HCT116 (cell line): Measurements from ENCODE around the gene SLC10A6. TPM values are rescaled to one million over a fixed set of nuclear protein-coding genes. Genes with fewer than 3 reads are reported as not detected.

Source experiments
- ATAC-seq: fragments of 200-7000 bp; cut with Tn5 transposase; 2 replicates; pipeline ENCODE4 v1.9.1; 2020; ENCODE audit warnings: mild to moderate bottlenecking, moderate library complexity
- BruUV-seq: library from RNA; stranded (reverse); fragments of 400-500 nt; replicated peaks from 2 replicates; lab custom pipeline; 2021; lab: Mats Ljungman, UMichigan
- CTCF ChIA-PET: fragments of 300-600 bp; sonication (Branson Sonifier 250); formaldehyde crosslinking; loops from one replicate; lab custom pipeline; 2021; ENCODE audit warnings: antibody characterized with exemption; lab: Charles Lee
- POLR2A ChIA-PET: fragments of 300-600, 350-600 bp; sonication (Branson Sonifier 250); formaldehyde crosslinking; loops from one replicate; lab custom pipeline; 2021; ENCODE audit warnings: antibody characterized with exemption; lab: Charles Lee
- RAD21 ChIA-PET, 2 experiments: fragments of 300-600 bp; sonication (Branson Sonifier 250); formaldehyde crosslinking; loops; one replicate each; lab custom pipeline; 2023; ENCODE audit warnings: low total read pairs in 2 of 2; ENCODE audit not compliant: uncharacterized antibody in 2 of 2, unreplicated experiment in 2 of 2, low non-redundant PET in 1 of 2; lab: Charles Lee
- DNase-seq: peaks from one replicate; pipeline ENCODE4 v3.0.0-alpha.2; 2010; ENCODE audit warnings: low read depth, low spot score
- H2AFZ ChIP-seq: fragments of 200-600 bp; shearing (Covaris generic), sonication (generic); 2 replicates; pipeline ENCODE4 v1.6.1; 2017; ENCODE audit warnings: low read depth, mixed run types, mixed read lengths, antibody characterized with exemption, low read length; ENCODE audit not compliant: poor library complexity, severe bottlenecking
- H3K27ac ChIP-seq: 2 replicates; pipeline ENCODE4 v1.5.1; 2012; ENCODE audit warnings: low read depth, low read length
- H3K27me3 ChIP-seq: fragments of 200-600 bp; sonication (generic); 2 replicates; pipeline ENCODE4 v1.6.1; 2016; ENCODE audit warnings: mixed run types, low read length, mixed read lengths; ENCODE audit not compliant: insufficient read depth
- H3K36me3 ChIP-seq, 2 experiments: fragments of 200-500 bp in 1 of 2; fragments of 200-600 bp in 1 of 2; sonication (Bioruptor generic) in 1 of 2; sonication (generic) in 1 of 2; 2 replicates each; pipeline versions ENCODE4 v1.5.1 to v1.6.1; 2014 to 2016; ENCODE audit warnings: low read length in 2 of 2, inconsistent platforms in 1 of 2, mixed read lengths in 1 of 2, mixed run types in 1 of 2; ENCODE audit not compliant: insufficient read depth in 2 of 2, control insufficient read depth in 1 of 2
- H3K4me1 ChIP-seq, 2 experiments: fragments of 200-600 bp in 1 of 2; sonication (generic) in 1 of 2; 2 replicates each; pipeline versions ENCODE4 v1.5.1 to v1.6.1; 2012 to 2017; ENCODE audit warnings: low read length in 2 of 2, inconsistent platforms in 1 of 2, mild to moderate bottlenecking in 1 of 2, mixed read lengths in 1 of 2, mixed run types in 1 of 2, moderate library complexity in 1 of 2; ENCODE audit not compliant: insufficient read depth in 2 of 2, control insufficient read depth in 1 of 2
- H3K4me2 ChIP-seq: fragments of 200-600 bp; sonication (generic); 2 replicates; pipeline ENCODE4 v1.6.1; 2017; ENCODE audit warnings: mixed run types, low read length, mixed read lengths
- H3K4me3 ChIP-seq, 2 experiments: fragments of 200-600 bp in 1 of 2; sonication (generic) in 1 of 2; replicated peaks in 1 of 2; 2 replicates each; pipeline ENCODE4 v1.5.1; 2011 to 2016; ENCODE audit warnings: low read length in 2 of 2, control low read depth in 1 of 2, low read depth in 1 of 2, mild to moderate bottlenecking in 1 of 2, mixed read lengths in 1 of 2, mixed run types in 1 of 2
- H3K79me2 ChIP-seq: fragments of 200-600 bp; sonication (generic); 2 replicates; pipeline ENCODE4 v1.6.1; 2017; ENCODE audit warnings: mild to moderate bottlenecking, mixed run types, low read length, moderate library complexity, mixed read lengths; ENCODE audit not compliant: insufficient read depth
- H3K9ac ChIP-seq: fragments of 200-600 bp; sonication (generic); 2 replicates; pipeline ENCODE4 v1.6.1; 2016; ENCODE audit warnings: low read length, mixed read lengths
- H3K9me2 ChIP-seq: fragments of 200-600 bp; sonication (generic), shearing (Covaris generic); 2 replicates; pipeline ENCODE4 v1.6.1; 2017; ENCODE audit warnings: mixed run types, mild to moderate bottlenecking, moderate library complexity; ENCODE audit not compliant: insufficient read depth
- H3K9me3 ChIP-seq, 2 experiments: fragments of 200-500 bp in 1 of 2; fragments of 200-600 bp in 1 of 2; sonication (Bioruptor generic) in 1 of 2; sonication (generic) in 1 of 2; 2 replicates each; pipeline ENCODE4 v1.6.1; 2014 to 2017; ENCODE audit warnings: low read length in 2 of 2, mixed read lengths in 2 of 2, inconsistent platforms in 1 of 2, low read depth in 1 of 2, mild to moderate bottlenecking in 1 of 2, mixed run types in 1 of 2, moderate library complexity in 1 of 2; ENCODE audit not compliant: control insufficient read depth in 1 of 2, insufficient read depth in 1 of 2
- H4K20me1 ChIP-seq: fragments of 200-600 bp; sonication (generic), shearing (Covaris generic); 2 replicates; pipeline ENCODE4 v1.6.1; 2017; ENCODE audit warnings: mixed run types, mild to moderate bottlenecking, moderate library complexity; ENCODE audit not compliant: insufficient read depth
- CBX3 ChIP-seq: IDR thresholded peaks from 2 replicates; pipeline ENCODE4 v1.6.1; 2012; ENCODE audit warnings: low read depth
- EGR1 ChIP-seq: IDR thresholded peaks from 2 replicates; pipeline ENCODE4 v1.6.1; 2012; ENCODE audit warnings: low read depth
- ELF1 ChIP-seq: IDR thresholded peaks from 2 replicates; pipeline ENCODE4 v1.6.1; 2012; ENCODE audit warnings: low read depth, borderline replicate concordance
- EZH2 ChIP-seq: fragments of 200-600 bp; sonication (generic); IDR thresholded peaks from 2 replicates; pipeline ENCODE4 v1.6.1; 2017; ENCODE audit warnings: antibody characterized with exemption, mixed run types
- EZH2phosphoT487 ChIP-seq: fragments of 200-600 bp; IDR thresholded peaks from 2 replicates; pipeline ENCODE4 v1.6.1; 2018; ENCODE audit warnings: antibody characterized with exemption, borderline replicate concordance
- FOSL1 ChIP-seq: IDR thresholded peaks from 2 replicates; pipeline ENCODE4 v1.6.1; 2012; ENCODE audit warnings: low read depth
- JUND ChIP-seq: IDR thresholded peaks from 2 replicates; pipeline ENCODE4 v1.6.1; 2012
- POLR2A ChIP-seq: IDR thresholded peaks from 2 replicates; pipeline ENCODE4 v1.7.0; 2011; ENCODE audit warnings: borderline replicate concordance; ENCODE audit not compliant: insufficient read depth, insufficient read length; ENCODE audit errors: extremely low read depth
- RAD21 ChIP-seq: IDR thresholded peaks from 2 replicates; pipeline ENCODE4 v1.6.1; 2012; ENCODE audit warnings: low read depth, mild to moderate bottlenecking
- SIN3A ChIP-seq: IDR thresholded peaks from 2 replicates; pipeline ENCODE4 v1.6.1; 2012; ENCODE audit warnings: low read depth
- SP1 ChIP-seq: IDR thresholded peaks from 2 replicates; pipeline ENCODE4 v1.6.1; 2012; ENCODE audit warnings: low read depth
- TCF7L2 ChIP-seq: IDR thresholded peaks from 2 replicates; pipeline ENCODE4 v1.7.0; 2011; ENCODE audit warnings: borderline replicate concordance, inconsistent platforms; ENCODE audit not compliant: insufficient read depth, insufficient read length; ENCODE audit errors: extremely low read depth
- ZNF274 ChIP-seq: fragments of 200-500 bp; sonication (Bioruptor generic); IDR thresholded peaks from 2 replicates; pipeline ENCODE4 v1.6.1; 2014; ENCODE audit warnings: mild to moderate bottlenecking, low read depth, low read length, inconsistent platforms
- intact Hi-C: fragments of 100-400 bp; cut with micrococcal nuclease; formaldehyde crosslinking; loops from 2 replicates; pipeline ENCODE4 v1.10.0; 2022
- total RNA-seq: library from RNA; stranded (reverse); gene quantifications from one replicate; pipeline ENCODE4 v1.2.1, GENCODE V29; 2021; ENCODE audit not compliant: unreplicated experiment
- TF ChIP-seq, protein P1 (sequence below): IDR thresholded peaks from 2 replicates; pipeline ENCODE4 v1.6.1; 2011; ENCODE audit warnings: mild to moderate bottlenecking, low read length, moderate library complexity; ENCODE audit not compliant: insufficient replicate concordance; ENCODE audit errors: extremely low read depth
- TF ChIP-seq, protein P2 (sequence below): IDR thresholded peaks from 2 replicates; pipeline ENCODE4 v1.6.1; 2012
- TF ChIP-seq, protein P3 (sequence below): IDR thresholded peaks from 2 replicates; pipeline ENCODE4 v1.6.1; 2012

SLC10A6 gene
- total RNA-seq, 1 experiment from 2014 or later = not detected

DNA sequence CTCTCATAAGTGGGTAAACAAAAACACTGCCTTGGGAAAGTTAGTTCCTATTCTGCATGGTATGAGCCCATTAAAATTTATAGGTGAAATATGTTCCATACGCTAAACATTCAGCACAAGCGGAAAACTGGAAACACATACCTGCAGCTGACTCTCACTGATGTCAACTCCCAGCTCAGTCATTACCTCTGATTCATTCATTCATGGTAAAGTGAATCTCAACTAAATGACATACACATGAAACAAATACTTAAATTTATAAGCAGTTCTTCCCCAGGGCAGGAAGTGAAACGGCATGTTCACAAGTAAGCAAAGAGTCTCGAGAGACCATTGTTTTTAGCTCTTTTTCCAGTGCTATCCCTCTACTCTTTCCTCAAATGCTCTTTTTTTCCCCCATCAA lies 1.6 kb downstream of the SLC10A6 start (continued):
- TF ChIP-seq RAD21 (no peak), EGR1 (no peak), SIN3A (no peak), POLR2A (no peak)

DNA sequence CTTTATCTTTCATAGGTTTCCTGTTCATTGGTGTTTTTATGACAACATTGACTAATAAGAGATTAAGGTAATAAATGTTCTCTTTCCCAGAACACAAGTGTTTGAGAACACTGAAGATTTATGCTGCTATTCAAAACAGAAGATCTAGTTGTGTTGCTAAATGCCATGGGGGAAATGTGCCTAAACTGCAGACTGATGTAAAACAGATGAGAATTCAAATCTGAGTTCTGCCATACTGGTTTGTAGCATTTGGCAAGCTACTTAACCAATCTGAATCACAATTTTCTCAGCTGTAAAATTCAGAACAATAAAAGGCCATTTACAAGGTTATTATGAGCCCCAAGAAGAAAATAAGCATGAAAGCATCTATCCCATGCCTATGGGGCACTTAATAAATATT lies 2.3 kb downstream of the SLC10A6 start:
- Histone ChIP-seq H3K9me2 (no peaks in the 10 kb centered on the region), H3K9ac (no peak overlapping the region), H3K4me3 (no peak overlapping the region), H3K4me2 (no peak overlapping the region), H3K27ac (no peak overlapping the region)
- CTCF ChIA-PET = no interaction called here
- RAD21 ChIA-PET = no interaction called here
- TF ChIP-seq JUND (no peak), ZNF274 (no peak), SIN3A (no peak), TCF7L2 (no peak), CBX3 (no peak), ELF1 (no peak), SP1 (no peak), EGR1 (no peak), FOSL1 (no peak), EZH2phosphoT487 (no peak), EZH2 (no peak)
- TF ChIP-seq, protein P1, sequence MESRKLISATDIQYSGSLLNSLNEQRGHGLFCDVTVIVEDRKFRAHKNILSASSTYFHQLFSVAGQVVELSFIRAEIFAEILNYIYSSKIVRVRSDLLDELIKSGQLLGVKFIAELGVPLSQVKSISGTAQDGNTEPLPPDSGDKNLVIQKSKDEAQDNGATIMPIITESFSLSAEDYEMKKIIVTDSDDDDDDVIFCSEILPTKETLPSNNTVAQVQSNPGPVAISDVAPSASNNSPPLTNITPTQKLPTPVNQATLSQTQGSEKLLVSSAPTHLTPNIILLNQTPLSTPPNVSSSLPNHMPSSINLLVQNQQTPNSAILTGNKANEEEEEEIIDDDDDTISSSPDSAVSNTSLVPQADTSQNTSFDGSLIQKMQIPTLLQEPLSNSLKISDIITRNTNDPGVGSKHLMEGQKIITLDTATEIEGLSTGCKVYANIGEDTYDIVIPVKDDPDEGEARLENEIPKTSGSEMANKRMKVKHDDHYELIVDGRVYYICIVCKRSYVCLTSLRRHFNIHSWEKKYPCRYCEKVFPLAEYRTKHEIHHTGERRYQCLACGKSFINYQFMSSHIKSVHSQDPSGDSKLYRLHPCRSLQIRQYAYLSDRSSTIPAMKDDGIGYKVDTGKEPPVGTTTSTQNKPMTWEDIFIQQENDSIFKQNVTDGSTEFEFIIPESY = no peak
- TF ChIP-seq, protein P2, sequence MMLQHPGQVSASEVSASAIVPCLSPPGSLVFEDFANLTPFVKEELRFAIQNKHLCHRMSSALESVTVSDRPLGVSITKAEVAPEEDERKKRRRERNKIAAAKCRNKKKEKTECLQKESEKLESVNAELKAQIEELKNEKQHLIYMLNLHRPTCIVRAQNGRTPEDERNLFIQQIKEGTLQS = no peak
- TF ChIP-seq, protein P3, sequence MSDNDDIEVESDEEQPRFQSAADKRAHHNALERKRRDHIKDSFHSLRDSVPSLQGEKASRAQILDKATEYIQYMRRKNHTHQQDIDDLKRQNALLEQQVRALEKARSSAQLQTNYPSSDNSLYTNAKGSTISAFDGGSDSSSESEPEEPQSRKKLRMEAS = no peak
- TF ChIP-seq, all 23 proteins: peak for 0
- no peaks in the 10 kb centered on the region for H3K9me3 ChIP-seq
- POLR2A ChIA-PET = no interaction called here
- no peaks in the 10 kb centered on the region for H3K36me3 ChIP-seq
- DNase-seq = no peak
- H4K20me1 ChIP-seq = no peaks in the 10 kb centered on the region
- ATAC-seq = no peak
- no peaks in the 10 kb centered on the region for H3K79me2 ChIP-seq
- H3K4me1 ChIP-seq = no peaks in the 10 kb centered on the region
- no peak overlapping the region for H2AFZ ChIP-seq
- no TSS peak for BruUV-seq
- H3K27me3 ChIP-seq = no peaks in the 10 kb centered on the region
- intact Hi-C loops = no loop called here
